OCI-LY1 (cell line): ENCODE measurements around the gene TOR4A.

ENCODE experiments used
- H2AFZ ChIP-seq: fragments of 200-600 bp; sonication (generic), shearing (Covaris generic); 2 replicates; pipeline ENCODE4 v1.6.0; 2014; ENCODE audit warnings: antibody characterized with exemption, mild to moderate bottlenecking, low read length
- H3F3A ChIP-seq: fragments of 200-600 bp; sonication (generic), shearing (Covaris generic); 2 replicates; pipeline ENCODE4 v1.6.0; 2014; ENCODE audit warnings: mild to moderate bottlenecking, antibody characterized with exemption, low read length, moderate library complexity; ENCODE audit not compliant: insufficient read depth
- H3K27ac ChIP-seq: fragments of 200-600 bp; sonication (generic); 2 replicates; pipeline ENCODE4 v1.5.1; 2014; ENCODE audit warnings: low read length, mixed run types, mild to moderate bottlenecking, low read depth; ENCODE audit not compliant: poor library complexity, severe bottlenecking
- H3K27me3 ChIP-seq: fragments of 200-600 bp; sonication (generic); 2 replicates; pipeline ENCODE4 v1.6.0; 2014; ENCODE audit warnings: antibody characterized with exemption, mild to moderate bottlenecking, low read length, moderate library complexity; ENCODE audit not compliant: insufficient read depth
- H3K36me3 ChIP-seq: fragments of 200-600 bp; sonication (generic); 2 replicates; pipeline ENCODE4 v1.6.1; 2014; ENCODE audit warnings: mild to moderate bottlenecking, antibody characterized with exemption, low read length, moderate library complexity, mixed read lengths; ENCODE audit not compliant: insufficient read depth
- H3K4me1 ChIP-seq: fragments of 200-600 bp; sonication (generic); 2 replicates; pipeline ENCODE4 v1.5.1; 2014; ENCODE audit warnings: mild to moderate bottlenecking, low read length, moderate library complexity; ENCODE audit not compliant: insufficient read depth, severe bottlenecking
- H3K4me2 ChIP-seq: fragments of 200-600 bp; sonication (generic), shearing (Covaris generic); 2 replicates; pipeline ENCODE4 v1.6.1; 2014; ENCODE audit warnings: low read length
- H3K4me3 ChIP-seq: fragments of 200-600 bp; sonication (generic); 2 replicates; pipeline ENCODE4 v1.5.1; 2014; ENCODE audit warnings: low read length, low read depth, mild to moderate bottlenecking, mixed read lengths; ENCODE audit not compliant: poor library complexity, severe bottlenecking
- H3K79me2 ChIP-seq: fragments of 200-600 bp; shearing (Covaris generic); 2 replicates; pipeline ENCODE4 v1.6.1; 2016; ENCODE audit warnings: mixed run types, low read length, mixed read lengths; ENCODE audit not compliant: insufficient read depth
- H3K9ac ChIP-seq: fragments of 200-600 bp; sonication (generic), shearing (Covaris generic); 2 replicates; pipeline ENCODE4 v1.6.1; 2014; ENCODE audit warnings: mild to moderate bottlenecking, low read length, mixed read lengths
- H3K9me2 ChIP-seq: fragments of 200-600 bp; sonication (generic), shearing (Covaris generic); 2 replicates; pipeline ENCODE4 v1.6.1; 2014; ENCODE audit warnings: low read depth, mild to moderate bottlenecking, low read length, mixed read lengths
- H3K9me3 ChIP-seq: fragments of 200-600 bp; shearing (Covaris generic); 2 replicates; pipeline ENCODE4 v1.6.1; 2014; ENCODE audit warnings: low read length, mixed read lengths
- H4K20me1 ChIP-seq: fragments of 200-600 bp; sonication (generic), shearing (Covaris generic); 2 replicates; pipeline ENCODE4 v1.6.0; 2016; ENCODE audit warnings: mild to moderate bottlenecking, low read length; ENCODE audit not compliant: insufficient read depth
- CTCF ChIP-seq: fragments of 200-600 bp; sonication (generic), shearing (Covaris generic); IDR thresholded peaks from 2 replicates; pipeline ENCODE4 v1.5.1; 2017; ENCODE audit warnings: mild to moderate bottlenecking, antibody characterized with exemption, low read length, moderate library complexity, mixed read lengths
- EZH2 ChIP-seq: fragments of 200-600 bp; sonication (generic), shearing (Covaris generic); IDR thresholded peaks from 2 replicates; pipeline ENCODE4 v1.8.0; 2017; ENCODE audit warnings: borderline replicate concordance, mixed run types, mild to moderate bottlenecking, antibody characterized with exemption, low read length, moderate library complexity, mixed read lengths

TOR4A gene

GRCh38 chr9:137319011-137319738 lies 41.6 kb downstream of the TOR4A start:
- Histone ChIP-seq H2AFZ (no peak overlapping the region), H3K9me2 (no peaks in the 10 kb centered on the region), H3K27me3 (no peaks in the 10 kb centered on the region), H3K4me2 (no peak overlapping the region), H3K4me3 (no peak overlapping the region), H3F3A (no peaks in the 10 kb centered on the region), H3K79me2 (no peaks in the 10 kb centered on the region), H3K9me3 (no peaks in the 10 kb centered on the region), H3K27ac (no peak overlapping the region), H3K9ac (no peak overlapping the region), H3K36me3 (no peaks in the 10 kb centered on the region), H3K4me1 (peaks cover 6% of the 10 kb centered on the region), H4K20me1 (no peaks in the 10 kb centered on the region)
- TF ChIP-seq EZH2 = no peak
- TF ChIP-seq CTCF = no peak

GRCh38 chr9:137319739-137320551 lies 42.4 kb downstream of the TOR4A start:
- Histone ChIP-seq H3K36me3 (no peaks in the 10 kb centered on the region), H4K20me1 (no peaks in the 10 kb centered on the region), H3K27ac (no peak overlapping the region), H3K4me3 (no peak overlapping the region), H3K9me2 (no peaks in the 10 kb centered on the region), H3K9ac (no peak overlapping the region), H3F3A (no peaks in the 10 kb centered on the region), H3K79me2 (no peaks in the 10 kb centered on the region), H3K27me3 (no peaks in the 10 kb centered on the region), H3K4me2 (no peak overlapping the region), H3K4me1 (peaks cover 6% of the 10 kb centered on the region), H2AFZ (no peak overlapping the region), H3K9me3 (no peaks in the 10 kb centered on the region)
- TF ChIP-seq CTCF (no peak), EZH2 (no peak)

GRCh38 chr9:137320555-137321384 lies 43.2 kb downstream of the TOR4A start:
- no peaks in the 10 kb centered on the region for H3F3A ChIP-seq
- peaks cover 6% of the 10 kb centered on the region for H3K4me1 ChIP-seq
- no peaks in the 10 kb centered on the region for H3K27me3 ChIP-seq
- H4K20me1 ChIP-seq = no peaks in the 10 kb centered on the region
- no peak overlapping the region; the same call in 1 of the 2 replicates for H3K4me2 ChIP-seq
- H3K9ac ChIP-seq = no peak overlapping the region
- no peaks in the 10 kb centered on the region for H3K36me3 ChIP-seq
- H3K27ac ChIP-seq = no peak overlapping the region
- no peak overlapping the region for H2AFZ ChIP-seq
- H3K9me3 ChIP-seq = no peaks in the 10 kb centered on the region
- no peak for TF ChIP-seq CTCF
- no peak for TF ChIP-seq EZH2
- no peak overlapping the region for H3K4me3 ChIP-seq
- no peaks in the 10 kb centered on the region for H3K79me2 ChIP-seq
- H3K9me2 ChIP-seq = no peaks in the 10 kb centered on the region
